Colonic mucosa (tissue), 4 donors: ENCODE results near the gene BUD23. TPM values are rescaled to one million over a fixed set of nuclear protein-coding genes. Genes with fewer than 3 reads are reported as not detected.
"Not testable (repeated sequence)": the region's sequence is repeated elsewhere in the genome, so short reads cannot be mapped to it uniquely, and the experiment has no call there.

Source experiments
- DNase-seq: peaks from one replicate; pipeline ENCODE4 v3.0.0-alpha.2; 2020
- H3K27ac ChIP-seq: fragments of 200-600 bp; one replicate; pipeline ENCODE4 v1.8.0; 2021
- H3K27me3 ChIP-seq: fragments of 200-600 bp; one replicate; pipeline ENCODE4 v1.8.0; 2021
- H3K36me3 ChIP-seq: fragments of 200-600 bp; one replicate; pipeline ENCODE4 v1.8.0; 2021
- H3K4me1 ChIP-seq: fragments of 200-600 bp; one replicate; pipeline ENCODE4 v1.8.0; 2021; ENCODE audit warnings: mild to moderate bottlenecking
- H3K4me3 ChIP-seq: fragments of 200-600 bp; one replicate; pipeline ENCODE4 v1.8.0; 2021
- H3K9ac ChIP-seq, 2 donors: one replicate each; pipeline ENCODE4 v1.7.0; 2013; ENCODE audit warnings: control low read depth in 2 of 2, low read depth in 2 of 2, low read length in 2 of 2
- H3K9me3 ChIP-seq: fragments of 200-600 bp; one replicate; pipeline ENCODE4 v1.8.0; 2021
- CTCF ChIP-seq: fragments of 200-600 bp; IDR thresholded peaks from one replicate; pipeline ENCODE4 v1.8.0; 2022; ENCODE audit warnings: antibody characterized with exemption, mild to moderate bottlenecking
- intact Hi-C: fragments of 100-400 bp; cut with DNase I; formaldehyde crosslinking; loops from one replicate; pipeline ENCODE4 v1.14.1; 2022
- total RNA-seq, 2 donors: library from RNA; stranded (reverse); fragmentation: NEBNext Ultra II Directional in 1 of 2; extraction: Animal tissue kit (Norgen Biotek cat#: 25700) in 1 of 2; gene quantifications; one replicate each; pipeline ENCODE4 v1.2.1, GENCODE V29; 2021
- donor health status: healthy.
- donor health status: DM: no; HTN: no; CAD: no.
- donor health status: DM: no; HTN: no; CAD: no.

BUD23 gene
- total RNA-seq, 2 donors from 2014 or later, result 46.4 to 79.5 TPM

GRCh38 chr7:73669858-73670385, 13.5 kb upstream of the BUD23 start:
- Histone ChIP-seq H3K36me3 (no peaks in the 10 kb centered on the region), H3K4me1 (no peaks in the 10 kb centered on the region), H3K27ac (no peak overlapping the region), H3K27me3 (no peaks in the 10 kb centered on the region), H3K9ac (no peak overlapping the region), H3K4me3 (no peak overlapping the region), H3K9me3 (no peaks in the 10 kb centered on the region)
- DNase-seq, result no peak
- no peak for TF ChIP-seq CTCF
- intact Hi-C loops, result loop anchor here (5.0 kb wide), 2 partner anchors 42 to 63 kb away; no protein-coding TSS in a partner anchor

GRCh38 chr7:73671322-73671661, 12.1 kb upstream of the BUD23 start:
- H3K9me3 ChIP-seq, result no peaks in the 10 kb centered on the region
- H3K4me3 ChIP-seq, result no peak overlapping the region
- no peak for DNase-seq
- H3K4me1 ChIP-seq, result no peaks in the 10 kb centered on the region
- no peaks in the 10 kb centered on the region for H3K36me3 ChIP-seq
- no peak overlapping the region for H3K27ac ChIP-seq
- intact Hi-C loops, result loop anchor here (5.0 kb wide), 1 partner anchor 64 kb away; no protein-coding TSS in a partner anchor
- H3K27me3 ChIP-seq, result no peaks in the 10 kb centered on the region
- TF ChIP-seq CTCF, result no peak
- H3K9ac ChIP-seq, result no peak overlapping the region

- no peaks in the 10 kb centered on the region for H3K4me1 ChIP-seq
- no peak overlapping the region for H3K27ac ChIP-seq
- no peak overlapping the region for H3K4me3 ChIP-seq
- intact Hi-C loops, result loop anchor here (5.0 kb wide), 1 partner anchor 65 kb away; no protein-coding TSS in a partner anchor
- no peak overlapping the region for H3K9ac ChIP-seq
- no peaks in the 10 kb centered on the region for H3K9me3 ChIP-seq
- no peak for DNase-seq
- TF ChIP-seq CTCF, result no peak
- no peaks in the 10 kb centered on the region for H3K27me3 ChIP-seq
- H3K36me3 ChIP-seq, result no peaks in the 10 kb centered on the region
These were observed 11.4 kb upstream of the BUD23 start for GRCh38 chr7:73671857-73672445.

- TF ChIP-seq CTCF, result no peak
- H3K4me3 ChIP-seq, result no peak overlapping the region
- H3K9me3 ChIP-seq, result no peaks in the 10 kb centered on the region
- H3K9ac ChIP-seq, result no peak overlapping the region
- DNase-seq, result no peak
- intact Hi-C loops, result loop anchor here (5.0 kb wide), 1 partner anchor 67 kb away; no protein-coding TSS in a partner anchor
- no peaks in the 10 kb centered on the region for H3K4me1 ChIP-seq
- H3K27me3 ChIP-seq, result no peaks in the 10 kb centered on the region
- no peak overlapping the region for H3K27ac ChIP-seq
- H3K36me3 ChIP-seq, result no peaks in the 10 kb centered on the region
These were observed 8.8 kb upstream of the BUD23 start for GRCh38 chr7:73674468-73675124.

GRCh38 chr7:73676062-73676461, 7.3 kb upstream of the BUD23 start:
- intact Hi-C loops, H3K27me3 ChIP-seq, H3K9me3 ChIP-seq, H3K27ac ChIP-seq, H3K4me3 ChIP-seq, H3K9ac ChIP-seq, H3K4me1 ChIP-seq, H3K36me3 ChIP-seq, DNase-seq: not testable (repeated sequence)

- no peaks in the 10 kb centered on the region for H3K36me3 ChIP-seq
- H3K9me3 ChIP-seq, result no peaks in the 10 kb centered on the region
- no peak overlapping the region for H3K27ac ChIP-seq
- no peak for TF ChIP-seq CTCF
- H3K9ac ChIP-seq, result no peak overlapping the region
- no peak for DNase-seq
- intact Hi-C loops, result no loop called here
- H3K4me3 ChIP-seq, result no peak overlapping the region
- H3K27me3 ChIP-seq, result no peaks in the 10 kb centered on the region
- H3K4me1 ChIP-seq, result peaks cover 13% of the 10 kb centered on the region
These were observed 4.5 kb upstream of the BUD23 start for GRCh38 chr7:73678862-73679261.
